HAP-1 (cell line): ENCODE measurements around the gene ATL3.
"Not testable (repeated sequence)": the region's sequence is repeated elsewhere in the genome, so short reads cannot be mapped to it uniquely, and the experiment has no call there.

ENCODE experiments used
- DNase-seq, 2 experiments: peaks; one replicate each; pipeline ENCODE4 v3.0.0-alpha.2; 2016 to 2020; ENCODE audit warnings: low spot score in 2 of 2
- H3K27me3 ChIP-seq: fragments of 250-450 bp; sonication (Bioruptor Pico); 2 replicates; pipeline ENCODE4 v1.5.1; 2020; ENCODE audit warnings: low read depth, mild to moderate bottlenecking, moderate library complexity
- H3K36me3 ChIP-seq: fragments of 250-450 bp; sonication (Bioruptor Pico); replicated peaks from 2 replicates; pipeline ENCODE4 v1.5.1; 2020; ENCODE audit warnings: mild to moderate bottlenecking
- H3K4me1 ChIP-seq: fragments of 250-450 bp; sonication (Bioruptor Pico); 2 replicates; pipeline ENCODE4 v1.5.1; 2020; ENCODE audit warnings: mild to moderate bottlenecking
- H3K4me3 ChIP-seq: fragments of 250-450 bp; sonication (Bioruptor Pico); 2 replicates; pipeline ENCODE4 v1.5.1; 2020; ENCODE audit warnings: mild to moderate bottlenecking, moderate library complexity
- H3K9me3 ChIP-seq: fragments of 250-450 bp; sonication (Bioruptor Pico); 2 replicates; pipeline ENCODE4 v1.5.1; 2020; ENCODE audit warnings: mild to moderate bottlenecking, moderate library complexity
- in situ Hi-C: fragments of 300-500 bp; cut with MboI; formaldehyde crosslinking; loops from 3 replicates; pipeline ENCODE4 v1.14.3; 2020; ENCODE audit warnings: low sequenced_read_pairs, inconsistent platforms, mixed read lengths

The ATL3 gene

GRCh38 chr11:63581224-63581623 lies 90.0 kb downstream of the ATL3 start:
- Histone ChIP-seq H3K9me3 (peaks cover 16% of the 10 kb centered on the region), H3K36me3 (peaks cover 56% of the 10 kb centered on the region), H3K4me1 (peaks cover 10% of the 10 kb centered on the region)
- H3K27me3 ChIP-seq, in situ Hi-C loops, DNase-seq, H3K4me3 ChIP-seq: not testable (repeated sequence)

- H3K9me3 ChIP-seq: peaks cover 16% of the 10 kb centered on the region
- in situ Hi-C loops, H3K27me3 ChIP-seq, DNase-seq, H3K4me3 ChIP-seq, H3K4me1 ChIP-seq: not testable (repeated sequence)
- H3K36me3 ChIP-seq: peaks cover 55% of the 10 kb centered on the region
Observed at GRCh38 chr11:63578882-63579281, 92.3 kb downstream of the ATL3 start.

GRCh38 chr11:63574856-63575602 lies 96.1 kb downstream of the ATL3 start:
- Histone ChIP-seq H3K4me3 (no peak overlapping the region), H3K9me3 (peaks cover 2% of the 10 kb centered on the region; the same call in 1 of the 2 replicates)
- DNase-seq: peak in 1 of 2 experiments; percentile 4

More at GRCh38 chr11:63574856-63575602, 96.1 kb downstream of the ATL3 start:
- Histone ChIP-seq H3K27me3 (no peaks in the 10 kb centered on the region), H3K4me1 (peaks cover 6% of the 10 kb centered on the region), H3K36me3 (peaks cover 23% of the 10 kb centered on the region)
- in situ Hi-C loops: no loop called here
